HG02588 (cell line): ENCODE measurements around the gene PPP4R3A.
"Not testable (repeated sequence)": the region's sequence is repeated elsewhere in the genome, so short reads cannot be mapped to it uniquely, and the experiment has no call there.

Experiments
- ATAC-seq: cut with Tn5 transposase; IDR thresholded peaks from one replicate; pipeline ENCODE4 v1.9.1; 2021; ENCODE audit warnings: mild to moderate bottlenecking, moderate library complexity; ENCODE audit not compliant: unreplicated experiment

The PPP4R3A gene

DNA sequence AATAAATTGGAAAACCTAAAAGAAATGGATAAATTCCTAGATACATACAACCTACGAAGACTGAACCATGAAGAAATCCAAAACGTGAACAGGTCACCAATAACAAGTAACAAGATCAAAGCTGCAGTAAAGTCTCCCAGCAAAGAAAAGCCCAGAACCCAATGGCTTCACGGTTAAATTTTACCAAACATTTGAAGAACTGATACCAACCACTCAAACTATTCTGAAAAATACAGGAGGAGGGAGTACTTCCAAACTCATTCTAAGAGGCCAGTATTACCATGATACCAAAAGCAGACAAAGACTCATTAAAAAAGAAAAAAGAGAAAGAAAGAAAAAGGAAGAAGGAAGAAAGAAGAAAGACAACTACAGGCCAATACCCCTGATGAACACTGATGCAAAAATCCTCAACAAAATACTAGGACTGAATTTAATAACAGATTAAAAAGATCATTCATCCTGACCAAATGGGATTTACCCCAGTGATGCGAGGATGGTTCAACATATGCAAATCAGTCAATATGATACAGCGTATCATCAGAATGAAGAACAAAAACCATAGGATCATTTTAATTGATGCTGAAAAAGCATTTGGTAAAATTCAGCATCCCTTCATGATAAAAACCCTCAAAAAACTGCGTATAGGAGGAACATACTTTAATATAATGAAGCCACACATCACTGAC, 65.6 kb downstream of the PPP4R3A start:
- ATAC-seq: no peak

- no peak for ATAC-seq
These were observed 70.8 kb downstream of the PPP4R3A start for GRCh38 chr14:91439345-91439744.

DNA sequence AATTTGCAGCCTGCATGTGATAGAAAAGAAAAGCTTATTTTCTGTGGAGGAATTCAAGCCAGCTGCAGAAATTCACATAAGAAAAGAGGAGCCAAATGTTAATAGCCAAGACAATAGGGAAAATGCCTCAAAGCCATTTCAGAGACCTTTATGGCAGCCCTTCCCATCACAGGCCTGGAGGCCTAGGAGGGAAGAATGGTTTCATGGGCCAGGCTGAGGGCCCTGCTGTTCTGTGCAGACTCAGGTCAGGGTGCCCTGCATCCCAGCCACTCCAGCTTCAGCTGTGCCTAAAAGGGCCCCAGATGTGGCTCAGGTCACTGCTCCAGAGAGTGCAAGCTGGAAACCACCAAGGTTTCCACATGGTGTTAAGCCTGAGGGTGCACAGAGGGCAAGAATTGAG, 71.3 kb downstream of the PPP4R3A start:
- ATAC-seq: no peak

GRCh38 chr14:91436266-91436665, 73.8 kb downstream of the PPP4R3A start:
- ATAC-seq: not testable (repeated sequence)

DNA sequence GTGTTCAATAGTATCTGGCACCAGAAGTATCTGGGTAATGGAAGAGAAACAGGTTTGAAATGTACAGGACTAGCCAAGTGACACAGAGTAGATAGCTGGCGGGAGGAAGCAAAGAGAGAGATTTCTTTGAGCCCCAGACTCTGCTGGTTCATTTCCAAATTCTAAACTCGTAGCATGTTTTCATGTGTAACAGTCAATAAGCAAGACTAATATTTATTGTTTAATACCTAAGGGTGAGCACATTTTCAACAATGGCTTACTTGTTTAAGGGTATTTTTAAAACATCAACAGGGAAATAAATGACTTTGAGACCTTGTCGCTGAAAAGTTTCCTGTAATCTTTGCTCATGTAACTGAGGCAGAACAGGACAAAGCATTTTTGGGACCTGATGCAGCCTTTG, 80.7 kb downstream of the PPP4R3A start:
- no peak for ATAC-seq

DNA sequence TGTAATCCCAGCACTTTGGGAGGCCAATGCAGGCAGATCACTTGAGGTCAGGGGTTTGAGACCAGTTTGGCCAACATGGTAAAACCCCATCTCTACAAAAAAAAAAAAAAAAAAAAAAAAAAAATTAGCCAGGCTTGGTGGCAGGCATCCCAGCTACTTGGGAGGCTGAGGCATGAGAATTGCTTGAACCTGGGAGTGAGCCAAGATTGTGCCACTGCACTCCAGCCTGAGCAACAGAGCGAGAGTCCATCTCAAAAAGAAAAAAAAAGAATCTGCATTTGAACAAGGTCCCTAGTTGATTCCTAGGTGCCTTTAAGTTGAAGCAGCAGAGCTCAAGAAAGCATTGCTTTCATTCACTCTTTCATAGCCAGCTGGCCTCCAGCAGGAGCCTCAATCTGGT, 81.2 kb downstream of the PPP4R3A start:
- not testable (repeated sequence) for ATAC-seq

GRCh38 chr14:91425531-91425944, 84.6 kb downstream of the PPP4R3A start:
- ATAC-seq: not testable (repeated sequence)

DNA sequence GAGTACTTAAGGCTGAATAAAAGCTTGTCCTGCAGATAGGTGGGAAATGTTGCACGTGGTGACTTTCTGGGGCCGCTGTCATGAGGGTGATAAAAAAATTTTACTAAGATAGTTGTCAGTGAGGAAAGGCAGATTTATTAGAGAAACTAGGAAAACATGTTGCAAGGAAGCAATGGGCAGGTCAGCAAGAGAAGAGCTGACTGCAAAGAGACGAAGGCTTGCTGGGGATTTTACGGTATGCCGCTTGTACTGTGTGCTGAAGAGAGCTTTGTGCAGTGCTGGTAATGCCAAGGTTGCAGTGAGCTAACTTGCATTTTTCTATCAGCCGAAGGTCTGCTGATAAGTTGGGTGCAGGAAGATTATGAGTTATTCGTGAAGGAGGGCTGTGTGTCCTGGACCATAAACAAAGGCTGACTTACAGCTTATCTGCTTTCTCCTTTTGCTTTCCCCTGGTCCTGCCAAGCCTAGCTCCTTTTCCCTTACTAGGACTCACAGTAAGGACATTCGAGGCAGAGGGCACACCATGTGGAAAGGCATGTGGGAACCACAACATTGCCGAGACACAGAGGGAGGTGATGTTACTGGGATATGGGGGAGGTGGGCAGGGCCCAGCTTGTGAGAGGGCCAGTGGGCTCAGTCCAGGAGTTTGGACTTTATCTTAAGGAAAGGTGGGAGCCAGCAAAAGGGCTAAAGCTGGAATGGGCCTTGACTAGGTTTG, 85.1 kb downstream of the PPP4R3A start:
- no peak for ATAC-seq

- ATAC-seq: no peak
These were observed 89.4 kb downstream of the PPP4R3A start for GRCh38 chr14:91420686-91421085.

DNA sequence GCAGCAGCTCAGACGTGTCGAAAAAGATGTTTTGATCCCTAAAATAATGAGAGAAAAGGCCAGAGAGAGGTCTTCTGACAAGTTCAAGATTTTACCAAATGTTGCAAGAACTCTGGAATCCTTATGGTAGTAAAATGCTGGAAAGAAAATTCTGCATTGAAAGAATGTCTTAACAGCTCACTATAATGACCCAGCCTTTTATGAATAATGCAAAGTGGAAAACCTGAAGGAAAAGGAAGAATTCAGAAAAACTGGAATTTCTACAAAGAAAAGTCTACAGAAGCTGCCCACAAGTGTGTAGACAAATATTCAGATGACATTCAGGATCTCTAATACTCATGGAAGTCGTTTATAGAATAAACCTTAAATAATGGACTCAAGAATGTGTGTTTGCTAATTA, 90.7 kb downstream of the PPP4R3A start:
- no peak for ATAC-seq

GRCh38 chr14:91419044-91419397, 91.1 kb downstream of the PPP4R3A start:
- ATAC-seq: no peak

DNA sequence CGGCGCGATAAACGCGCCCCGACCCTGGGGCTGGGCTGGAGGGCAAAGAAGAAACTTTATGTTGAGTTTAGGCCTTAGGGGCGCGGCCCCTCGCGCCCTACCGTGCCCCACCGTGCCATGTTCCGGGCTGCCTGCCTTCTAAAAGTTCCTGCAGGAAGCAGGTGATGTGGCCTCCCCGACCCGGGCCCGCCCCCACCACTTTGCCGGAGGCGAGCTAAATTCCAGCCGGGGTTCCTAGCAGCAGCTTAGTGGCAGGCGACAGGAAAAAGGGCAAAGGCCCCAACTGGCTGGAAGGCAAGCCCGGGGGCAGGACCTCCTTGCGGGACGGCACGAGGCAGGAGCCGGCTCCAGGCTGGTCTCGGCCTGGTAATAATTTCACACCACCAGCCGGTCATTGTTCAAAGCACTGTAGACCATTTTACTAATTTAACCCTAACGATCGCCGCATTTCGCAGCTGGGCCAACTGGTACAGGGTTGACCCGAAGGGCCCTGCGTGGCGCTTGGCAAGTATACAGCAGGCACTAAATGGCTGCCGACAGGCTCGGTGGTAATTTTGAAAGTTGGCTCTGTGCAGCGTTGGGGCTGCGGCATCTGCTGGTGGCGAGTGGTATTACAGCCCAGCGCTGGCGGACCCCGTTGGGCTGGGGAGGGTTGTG, 91.6 kb downstream of the PPP4R3A start:
- no peak for ATAC-seq

- peak; percentile 36 for ATAC-seq
These were observed 92.1 kb downstream of the PPP4R3A start for GRCh38 chr14:91417983-91418386.

- peak; percentile 50 for ATAC-seq
These were observed 92.8 kb downstream of the PPP4R3A start, which contains the start of gene CCDC88C for GRCh38 chr14:91417120-91417982. TSS of gene CCDC88C (minus strand) at chr14:91417820. CDS start at chr14:91417690, 130 bp downstream.

DNA sequence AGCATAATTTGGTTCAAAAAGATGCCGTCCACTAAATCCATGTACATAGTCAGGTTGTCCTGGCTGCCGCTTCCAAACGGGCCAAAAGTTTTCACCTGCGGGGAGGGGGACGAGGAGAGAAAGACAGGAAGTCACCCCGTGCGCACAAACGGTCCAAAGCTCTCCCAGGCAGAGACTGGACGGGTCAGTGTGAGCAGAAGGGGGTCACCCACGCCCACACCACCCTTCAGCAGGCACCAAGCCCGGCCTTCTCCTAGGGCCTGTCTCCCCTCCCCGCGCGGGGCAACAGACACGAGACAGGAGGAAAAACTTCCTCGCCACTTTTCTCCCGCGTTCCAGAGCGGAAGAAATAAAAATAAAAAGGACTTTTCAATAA, 93.4 kb downstream of the PPP4R3A start:
- ATAC-seq: no peak

DNA sequence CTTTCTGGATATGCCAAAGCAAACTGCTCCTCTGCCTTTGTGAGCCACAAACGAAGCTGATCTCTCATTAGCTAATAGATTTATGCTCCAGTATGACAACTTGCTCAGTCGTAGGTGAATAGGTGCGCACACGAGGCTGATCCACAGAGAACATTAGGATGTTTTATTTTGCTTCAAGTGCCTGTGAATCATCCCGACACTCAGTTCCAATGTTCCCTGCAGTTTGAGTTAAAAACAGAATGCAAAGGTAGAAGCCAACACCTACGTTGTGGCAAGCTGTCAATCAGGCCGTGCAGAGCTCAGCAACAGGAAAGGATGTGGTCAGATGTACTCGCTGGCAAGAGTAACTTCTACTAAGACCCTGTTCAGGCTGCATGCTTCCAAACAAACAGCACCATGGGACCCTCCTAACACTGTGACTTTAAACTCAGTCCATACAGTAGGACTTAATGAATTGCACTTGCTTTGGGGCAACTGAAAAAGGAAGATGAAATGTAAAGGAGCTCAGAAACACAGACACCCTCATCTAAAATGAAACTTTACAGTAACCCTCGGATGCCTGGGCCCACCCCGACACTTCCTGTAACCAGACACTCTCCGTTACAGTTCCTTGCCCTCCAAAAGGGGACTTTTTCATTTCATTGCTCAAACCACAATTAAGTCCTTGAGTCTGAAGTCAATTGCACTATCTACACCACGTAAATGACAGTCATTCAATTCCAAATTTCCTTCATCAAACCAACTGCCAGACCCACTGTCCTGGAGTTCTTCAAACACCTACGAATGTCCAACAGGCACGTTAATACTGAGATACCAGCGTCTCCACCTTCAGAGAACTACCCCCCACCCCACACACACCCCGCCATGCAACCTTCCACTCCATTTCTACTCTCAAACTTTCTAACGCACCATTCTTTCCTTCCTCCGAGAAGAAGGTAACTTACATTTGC, 94.0 kb downstream of the PPP4R3A start:
- peak; percentile 50 for ATAC-seq

DNA sequence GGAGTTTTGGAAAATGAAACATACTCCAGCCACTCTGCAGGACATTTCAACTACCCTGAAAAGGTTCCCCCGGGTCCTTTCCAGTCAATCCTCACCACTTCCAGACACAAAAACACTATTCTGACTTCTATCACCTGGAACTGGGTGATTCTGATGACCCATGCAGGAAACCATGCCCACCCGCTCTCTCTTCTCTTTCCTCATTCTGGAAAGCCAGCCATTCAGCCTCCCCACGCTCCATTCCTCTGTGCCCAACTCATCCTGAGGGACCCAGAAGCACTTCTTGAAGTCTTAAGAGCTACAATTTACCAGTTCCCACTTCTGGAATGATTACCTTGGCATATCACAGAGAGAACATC, 95.7 kb downstream of the PPP4R3A start:
- no peak for ATAC-seq

- no peak for ATAC-seq
These were observed 96.3 kb downstream of the PPP4R3A start for GRCh38 chr14:91413547-91414474.

DNA sequence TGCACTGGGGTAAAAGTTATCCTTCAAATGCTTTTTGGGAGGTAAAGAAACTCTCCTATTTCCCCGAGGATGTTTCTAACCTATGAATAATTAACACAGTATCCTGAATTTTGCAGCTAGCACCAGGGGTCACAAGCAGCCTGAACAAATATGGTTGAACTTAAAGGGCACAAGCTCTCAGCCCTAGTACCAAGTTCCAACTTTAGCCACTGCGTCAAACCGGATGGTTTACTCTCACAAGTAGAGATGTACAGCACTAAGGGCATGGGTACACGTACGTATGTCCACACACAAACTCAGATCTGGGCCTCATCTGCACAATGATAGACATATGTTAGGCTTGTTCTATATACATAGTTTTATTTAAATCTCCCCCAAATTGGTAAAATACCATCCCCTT, 97.2 kb downstream of the PPP4R3A start:
- no peak for ATAC-seq
